GOT3 (cell line): ENCODE measurements around the gene MORN1.

Experiments
- DNase-seq: peaks from one replicate; lab custom pipeline; 2025; ENCODE audit warnings: mixed read lengths; lab: John Stamatoyannopoulos, UW

MORN1 gene

DNA sequence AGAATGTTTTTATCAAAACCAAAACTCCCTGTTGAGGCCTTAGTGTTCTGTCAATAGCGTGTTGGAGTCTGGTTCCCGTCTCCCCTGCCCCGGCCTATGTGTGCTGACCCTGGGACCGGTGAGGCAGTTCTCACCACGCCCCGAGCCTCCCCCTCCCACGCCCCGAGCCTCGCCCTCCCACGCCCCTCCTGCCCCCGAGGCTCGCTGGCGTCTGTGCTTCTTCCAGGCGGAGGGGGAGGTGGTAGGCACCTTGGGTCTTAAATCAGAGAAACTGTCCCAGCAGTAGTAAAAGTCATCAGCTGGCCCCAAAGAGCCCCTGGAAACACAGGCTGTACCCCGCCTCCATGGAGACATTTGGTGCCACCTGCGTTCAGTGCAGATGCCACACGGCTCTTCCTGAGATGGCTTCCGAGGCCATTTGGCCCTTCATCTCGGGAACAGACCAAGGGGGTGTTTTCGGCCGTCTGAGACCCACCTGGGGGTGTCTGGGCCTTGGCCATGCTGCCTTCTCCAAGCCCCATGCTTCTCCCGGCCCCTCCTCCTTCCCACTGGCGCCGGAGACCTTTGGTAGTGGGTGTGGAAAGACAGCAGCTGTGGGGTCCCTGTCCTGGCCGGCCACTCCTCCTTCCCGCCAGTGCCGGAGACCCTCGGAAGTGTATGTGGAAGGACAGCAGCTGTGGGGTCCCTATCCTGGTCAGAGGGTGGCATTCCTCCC lies 118.5 kb downstream of the MORN1 start:
- DNase-seq = no peak

GRCh38 chr1:2271841-2272655 lies 119.3 kb downstream of the MORN1 start:
- DNase-seq = no peak
